ENCODE measurements around the gene YIF1A.
"Not testable (repeated sequence)": the region's sequence is repeated elsewhere in the genome, so short reads cannot be mapped to it uniquely, and the experiment has no call there.

The YIF1A gene

DNA sequence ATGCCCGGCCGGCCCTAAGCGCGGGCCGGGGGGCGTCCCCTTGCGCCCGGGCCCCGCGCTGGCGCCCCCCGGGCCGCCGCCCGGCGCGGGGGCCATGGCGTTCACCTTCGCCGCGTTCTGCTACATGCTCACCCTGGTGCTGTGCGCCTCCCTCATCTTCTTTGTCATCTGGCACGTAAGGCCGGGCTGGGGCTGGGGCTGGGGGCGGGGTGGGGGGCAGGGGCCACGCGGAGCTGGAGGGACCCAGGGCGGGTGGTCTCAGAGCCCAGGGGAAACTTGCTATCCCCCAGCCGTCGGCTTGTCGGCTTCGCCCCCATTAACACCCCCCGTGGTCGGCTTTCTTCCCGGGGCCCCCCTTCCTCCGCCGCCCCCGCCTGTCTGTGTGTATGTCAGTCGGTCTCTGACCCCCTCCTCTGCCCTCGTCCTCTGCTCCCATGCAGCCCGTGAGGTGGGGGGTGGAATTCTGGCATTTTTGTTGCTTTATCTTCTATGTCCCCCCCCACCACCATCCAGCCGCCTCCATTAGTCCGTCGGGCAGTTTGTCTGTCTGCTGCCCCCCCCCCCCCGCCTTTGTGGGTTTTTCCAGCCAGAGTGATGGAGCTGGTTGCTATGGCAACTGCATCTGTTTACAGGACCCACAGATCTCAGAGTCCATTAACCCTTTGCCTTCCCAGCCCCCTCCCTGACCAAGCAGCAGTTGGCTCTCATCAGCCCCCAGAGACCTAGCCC is 10.4 kb downstream of the YIF1A start:
- Histone ChIP-seq H3K4me3 (ENCODE audit: low read length in 2 of 2) (no peak overlapping the region), H3K27ac (ENCODE audit: low read depth in 2 of 2, low read length in 2 of 2) (no peak overlapping the region), H3K9ac (ENCODE audit: low read depth in 1 of 2, low read length in 2 of 2) (no peak overlapping the region), H3K4me1 (ENCODE audit: control insufficient read depth in 2 of 2, insufficient read depth in 2 of 2, low read length in 2 of 2) (peaks cover 8% of the 10 kb centered on the region in 2 donors), H3K9me3 (ENCODE audit: control insufficient read depth in 2 of 2, low read length in 2 of 2) (no peaks in the 10 kb centered on the region), H3K36me3 (ENCODE audit: control insufficient read depth in 2 of 2, insufficient read depth in 2 of 2, low read length in 2 of 2) (peaks cover 19 to 29% of the 10 kb centered on the region in 2 donors), H3K27me3 (ENCODE audit: control insufficient read depth in 2 of 2, insufficient read depth in 2 of 2, low read length in 2 of 2) (no peaks in the 10 kb centered on the region)

DNA sequence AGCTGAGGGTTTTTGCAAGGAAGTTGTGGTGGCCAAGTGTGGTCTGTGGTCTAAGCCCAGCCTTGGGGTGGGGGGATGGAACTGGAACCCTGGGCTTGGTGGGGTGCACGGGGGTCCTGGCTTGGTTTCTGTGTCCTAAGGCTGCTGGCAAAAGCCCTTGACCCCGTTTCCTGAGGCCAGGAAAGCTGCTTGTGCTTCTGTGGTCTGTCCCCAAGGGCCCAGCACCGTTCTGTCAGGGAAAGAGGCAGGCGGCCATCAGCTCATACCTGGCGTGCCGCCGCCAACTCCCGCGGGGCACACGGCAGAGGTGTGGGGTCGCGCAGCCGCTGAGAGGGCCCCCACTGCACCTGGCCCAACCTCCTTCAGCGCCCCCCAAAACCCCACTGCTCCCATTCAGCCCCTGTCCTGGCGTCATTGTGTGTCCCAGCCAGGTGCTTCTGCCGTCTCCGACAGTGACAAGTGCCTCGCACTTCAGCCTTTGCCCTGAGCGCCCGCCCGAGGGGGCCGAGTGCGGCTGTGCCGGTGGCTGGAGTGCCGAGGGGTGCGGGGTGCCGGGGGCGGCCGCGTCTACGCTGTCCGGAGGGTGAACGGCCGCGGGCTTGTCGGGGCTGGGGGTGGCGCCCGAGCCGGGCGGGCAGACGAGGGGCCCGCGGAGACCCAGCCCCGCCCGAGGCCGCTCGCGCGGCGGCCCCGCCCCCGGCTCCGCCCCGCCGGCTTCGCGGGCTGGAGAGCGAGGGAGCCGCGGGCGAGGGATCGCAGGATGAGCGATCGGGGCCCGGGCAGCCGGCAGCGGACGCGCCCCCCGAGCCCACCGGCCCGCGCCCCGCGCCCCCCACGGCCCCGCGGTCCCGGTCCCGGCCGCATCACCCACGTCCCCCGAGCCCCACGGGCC is 11.2 kb downstream of the YIF1A start, which contains the start of gene CNIH2:
CNIH2 (plus strand) TSS at position 705 of the 892 bp plus-strand sequence. CDS start 282 bp downstream, outside the sequence.
- peak within 1 kb of the TSS in 1 of 2 donors; percentile 30 for H3K4me3 ChIP-seq (ENCODE audit: low read length in 2 of 2)
- no peaks in the 10 kb centered on the region for H3K9me3 ChIP-seq (ENCODE audit: control insufficient read depth in 2 of 2, low read length in 2 of 2)
- H3K27ac ChIP-seq (ENCODE audit: low read depth in 2 of 2, low read length in 2 of 2): peak within 1 kb of the TSS in 1 of 2 donors; percentile 9
- H3K27me3 ChIP-seq (ENCODE audit: control insufficient read depth in 2 of 2, insufficient read depth in 2 of 2, low read length in 2 of 2): no peaks in the 10 kb centered on the region
- peak within 1 kb of the TSS in 1 of 2 donors; percentile 12 for H3K9ac ChIP-seq (ENCODE audit: low read depth in 1 of 2, low read length in 2 of 2)
- peaks cover 27 to 37% of the 10 kb centered on the region in 2 donors for H3K36me3 ChIP-seq (ENCODE audit: control insufficient read depth in 2 of 2, insufficient read depth in 2 of 2, low read length in 2 of 2)
- peaks cover 5 to 7% of the 10 kb centered on the region in 2 donors for H3K4me1 ChIP-seq (ENCODE audit: control insufficient read depth in 2 of 2, insufficient read depth in 2 of 2, low read length in 2 of 2)

DNA sequence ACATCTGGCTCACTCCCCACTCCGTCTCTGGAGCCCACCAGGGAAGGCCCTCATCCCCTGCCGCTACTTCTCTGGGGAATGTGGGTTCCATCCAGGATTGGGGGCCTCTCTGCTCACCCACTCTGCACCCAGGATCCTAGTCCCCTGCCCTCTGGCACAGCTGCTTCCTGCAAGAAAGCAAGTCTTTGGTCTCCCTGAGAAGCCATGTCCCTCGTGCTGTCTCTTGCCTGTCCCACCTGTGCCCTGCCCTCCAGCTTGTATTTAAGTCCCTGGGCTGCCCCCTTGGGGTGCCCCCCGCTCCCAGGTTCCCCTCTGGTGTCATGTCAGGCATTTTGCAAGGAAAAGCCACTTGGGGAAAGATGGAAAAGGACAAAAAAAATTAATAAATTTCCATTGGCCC is 11.9 kb downstream of the YIF1A start:
- not testable (repeated sequence) for H3K4me1 ChIP-seq (ENCODE audit: control insufficient read depth in 2 of 2, insufficient read depth in 2 of 2, low read length in 2 of 2); H3K4me3 ChIP-seq (ENCODE audit: low read length in 2 of 2); H3K9me3 ChIP-seq (ENCODE audit: control insufficient read depth in 2 of 2, low read length in 2 of 2); H3K27me3 ChIP-seq (ENCODE audit: control insufficient read depth in 2 of 2, insufficient read depth in 2 of 2, low read length in 2 of 2); H3K27ac ChIP-seq (ENCODE audit: low read depth in 2 of 2, low read length in 2 of 2); H3K9ac ChIP-seq (ENCODE audit: low read depth in 1 of 2, low read length in 2 of 2)
- peaks cover 34 to 44% of the 10 kb centered on the region in 2 donors for H3K36me3 ChIP-seq (ENCODE audit: control insufficient read depth in 2 of 2, insufficient read depth in 2 of 2, low read length in 2 of 2)

DNA sequence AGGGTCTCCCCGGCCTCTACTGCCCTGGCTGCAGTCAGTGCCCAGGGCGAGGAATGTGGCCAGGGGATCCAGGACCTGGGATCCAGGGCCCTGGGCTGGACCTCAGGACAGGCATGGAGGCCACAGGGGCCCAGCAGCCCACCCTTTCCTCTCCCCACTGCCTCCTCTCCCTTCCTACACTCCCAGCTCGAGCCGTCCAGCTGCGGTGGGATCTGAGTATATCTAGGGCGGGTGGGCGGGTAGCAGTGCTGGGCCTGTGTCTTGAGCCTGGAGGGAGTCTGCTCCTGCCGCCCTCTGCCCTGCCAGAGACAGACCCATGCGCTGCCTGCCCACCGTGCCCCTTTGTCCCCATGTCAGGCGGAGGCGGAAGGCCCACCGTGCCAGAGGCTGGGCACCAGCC is 12.3 kb downstream of the YIF1A start:
- not testable (repeated sequence) for H3K9me3 ChIP-seq (ENCODE audit: control insufficient read depth in 2 of 2, low read length in 2 of 2); H3K4me3 ChIP-seq (ENCODE audit: low read length in 2 of 2); H3K27ac ChIP-seq (ENCODE audit: low read depth in 2 of 2, low read length in 2 of 2); H3K27me3 ChIP-seq (ENCODE audit: control insufficient read depth in 2 of 2, insufficient read depth in 2 of 2, low read length in 2 of 2); H3K4me1 ChIP-seq (ENCODE audit: control insufficient read depth in 2 of 2, insufficient read depth in 2 of 2, low read length in 2 of 2); H3K9ac ChIP-seq (ENCODE audit: low read depth in 1 of 2, low read length in 2 of 2)
- peaks cover 38 to 48% of the 10 kb centered on the region in 2 donors for H3K36me3 ChIP-seq (ENCODE audit: control insufficient read depth in 2 of 2, insufficient read depth in 2 of 2, low read length in 2 of 2)

DNA sequence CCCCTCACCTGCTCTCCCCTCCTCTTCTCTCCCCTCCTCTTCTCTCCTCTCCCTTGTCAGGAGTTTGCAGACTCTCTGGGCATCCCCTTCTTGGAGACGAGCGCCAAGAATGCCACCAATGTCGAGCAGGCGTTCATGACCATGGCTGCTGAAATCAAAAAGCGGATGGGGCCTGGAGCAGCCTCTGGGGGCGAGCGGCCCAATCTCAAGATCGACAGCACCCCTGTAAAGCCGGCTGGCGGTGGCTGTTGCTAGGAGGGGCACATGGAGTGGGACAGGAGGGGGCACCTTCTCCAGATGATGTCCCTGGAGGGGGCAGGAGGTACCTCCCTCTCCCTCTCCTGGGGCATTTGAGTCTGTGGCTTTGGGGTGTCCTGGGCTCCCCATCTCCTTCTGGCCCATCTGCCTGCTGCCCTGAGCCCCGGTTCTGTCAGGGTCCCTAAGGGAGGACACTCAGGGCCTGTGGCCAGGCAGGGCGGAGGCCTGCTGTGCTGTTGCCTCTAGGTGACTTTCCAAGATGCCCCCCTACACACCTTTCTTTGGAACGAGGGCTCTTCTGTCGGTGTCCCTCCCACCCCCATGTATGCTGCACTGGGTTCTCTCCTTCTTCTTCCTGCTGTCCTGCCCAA is 12.8 kb downstream of the YIF1A start:
- H3K36me3 ChIP-seq (ENCODE audit: control insufficient read depth in 2 of 2, insufficient read depth in 2 of 2, low read length in 2 of 2): peaks cover 41 to 48% of the 10 kb centered on the region in 2 donors
- H3K4me1 ChIP-seq (ENCODE audit: control insufficient read depth in 2 of 2, insufficient read depth in 2 of 2, low read length in 2 of 2): peaks cover 0 to 4% of the 10 kb centered on the region in 2 donors
- no peaks in the 10 kb centered on the region for H3K9me3 ChIP-seq (ENCODE audit: control insufficient read depth in 2 of 2, low read length in 2 of 2)
- H3K27me3 ChIP-seq (ENCODE audit: control insufficient read depth in 2 of 2, insufficient read depth in 2 of 2, low read length in 2 of 2): no peaks in the 10 kb centered on the region
- no peak overlapping the region for H3K4me3 ChIP-seq (ENCODE audit: low read length in 2 of 2)
- no peak overlapping the region for H3K27ac ChIP-seq (ENCODE audit: low read depth in 2 of 2, low read length in 2 of 2)
- H3K9ac ChIP-seq (ENCODE audit: low read depth in 1 of 2, low read length in 2 of 2): no peak overlapping the region

DNA sequence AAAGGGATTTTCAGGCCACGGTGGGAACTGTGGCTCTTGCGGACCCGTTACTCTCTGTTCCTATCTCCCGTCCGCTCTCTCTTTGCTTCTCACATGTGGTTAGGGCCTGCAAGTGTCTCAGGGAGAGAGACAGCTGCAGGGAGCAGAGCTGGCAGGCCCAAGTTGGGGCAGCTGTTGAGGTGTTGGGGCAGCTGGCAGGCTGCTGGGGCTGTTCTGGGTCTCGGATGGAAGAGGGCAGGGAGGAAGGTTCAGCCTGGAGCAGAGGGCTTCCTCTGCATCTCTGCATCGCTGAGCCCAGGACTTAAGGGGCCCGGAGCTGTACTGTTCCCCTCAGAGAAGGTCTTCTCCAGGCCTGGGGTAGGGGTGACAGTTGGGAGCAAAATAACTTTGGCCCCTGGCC is 13.5 kb downstream of the YIF1A start:
- H3K27me3 ChIP-seq (ENCODE audit: control insufficient read depth in 2 of 2, insufficient read depth in 2 of 2, low read length in 2 of 2): no peaks in the 10 kb centered on the region
- H3K36me3 ChIP-seq (ENCODE audit: control insufficient read depth in 2 of 2, insufficient read depth in 2 of 2, low read length in 2 of 2): peaks cover 41 to 48% of the 10 kb centered on the region in 2 donors
- peaks cover 0 to 4% of the 10 kb centered on the region in 2 donors for H3K4me1 ChIP-seq (ENCODE audit: control insufficient read depth in 2 of 2, insufficient read depth in 2 of 2, low read length in 2 of 2)
- H3K9ac ChIP-seq (ENCODE audit: low read depth in 1 of 2, low read length in 2 of 2): no peak overlapping the region
- H3K4me3 ChIP-seq (ENCODE audit: low read length in 2 of 2): no peak overlapping the region
- no peaks in the 10 kb centered on the region for H3K9me3 ChIP-seq (ENCODE audit: control insufficient read depth in 2 of 2, low read length in 2 of 2)
- no peak overlapping the region for H3K27ac ChIP-seq (ENCODE audit: low read depth in 2 of 2, low read length in 2 of 2)

DNA sequence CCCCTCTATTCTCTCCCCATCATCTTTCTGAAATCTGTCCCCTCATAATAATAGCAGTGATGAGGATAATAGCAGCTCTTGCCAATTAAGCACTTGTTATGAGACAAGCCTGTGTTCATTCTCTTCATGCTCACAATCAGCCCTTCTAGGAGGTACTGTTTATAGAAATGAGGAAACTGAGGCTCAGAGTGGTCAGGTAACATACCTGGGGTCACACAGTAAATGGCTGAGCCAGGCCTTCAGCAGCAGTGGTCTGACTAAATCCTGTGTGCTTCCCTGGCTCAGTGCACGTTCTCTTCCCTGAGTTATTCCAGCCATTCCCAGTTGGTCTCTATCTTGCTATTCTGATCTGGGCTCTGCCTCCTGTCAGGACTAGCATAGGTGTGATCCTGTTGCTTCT is 14.7 kb downstream of the YIF1A start:
- Histone ChIP-seq H3K36me3 (ENCODE audit: control insufficient read depth in 2 of 2, insufficient read depth in 2 of 2, low read length in 2 of 2) (peaks cover 41 to 48% of the 10 kb centered on the region in 2 donors), H3K4me3 (ENCODE audit: low read length in 2 of 2) (no peak overlapping the region), H3K27me3 (ENCODE audit: control insufficient read depth in 2 of 2, insufficient read depth in 2 of 2, low read length in 2 of 2) (no peaks in the 10 kb centered on the region), H3K9me3 (ENCODE audit: control insufficient read depth in 2 of 2, low read length in 2 of 2) (no peaks in the 10 kb centered on the region), H3K9ac (ENCODE audit: low read depth in 1 of 2, low read length in 2 of 2) (no peak overlapping the region), H3K4me1 (ENCODE audit: control insufficient read depth in 2 of 2, insufficient read depth in 2 of 2, low read length in 2 of 2) (peaks cover 8 to 12% of the 10 kb centered on the region in 2 donors), H3K27ac (ENCODE audit: low read depth in 2 of 2, low read length in 2 of 2) (no peak overlapping the region)

DNA sequence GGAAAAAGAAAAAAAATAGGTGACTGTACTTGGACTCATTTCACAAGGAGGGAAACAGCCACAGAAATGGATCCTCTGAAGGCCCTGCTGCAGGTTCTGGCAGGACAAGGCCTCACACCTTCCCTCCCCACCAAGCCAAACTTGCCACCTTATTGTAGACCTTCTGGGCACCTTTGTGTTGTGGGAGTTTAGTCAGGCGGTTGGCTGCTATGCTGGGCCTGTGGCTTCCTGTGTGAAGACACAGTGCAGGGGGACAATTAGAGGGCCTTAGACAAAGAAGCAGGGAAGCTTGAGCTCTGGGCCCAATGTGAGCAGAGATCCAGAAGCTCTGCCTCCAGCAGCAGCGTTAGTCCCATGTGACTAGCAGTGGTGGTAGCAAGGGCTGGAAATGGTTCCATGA is 16.3 kb downstream of the YIF1A start:
- H3K4me1 ChIP-seq (ENCODE audit: control insufficient read depth in 2 of 2, insufficient read depth in 2 of 2, low read length in 2 of 2): peaks cover 10 to 16% of the 10 kb centered on the region in 2 donors
- H3K36me3 ChIP-seq (ENCODE audit: control insufficient read depth in 2 of 2, insufficient read depth in 2 of 2, low read length in 2 of 2): peaks cover 41 to 48% of the 10 kb centered on the region in 2 donors
- no peak overlapping the region for H3K4me3 ChIP-seq (ENCODE audit: low read length in 2 of 2)

DNA sequence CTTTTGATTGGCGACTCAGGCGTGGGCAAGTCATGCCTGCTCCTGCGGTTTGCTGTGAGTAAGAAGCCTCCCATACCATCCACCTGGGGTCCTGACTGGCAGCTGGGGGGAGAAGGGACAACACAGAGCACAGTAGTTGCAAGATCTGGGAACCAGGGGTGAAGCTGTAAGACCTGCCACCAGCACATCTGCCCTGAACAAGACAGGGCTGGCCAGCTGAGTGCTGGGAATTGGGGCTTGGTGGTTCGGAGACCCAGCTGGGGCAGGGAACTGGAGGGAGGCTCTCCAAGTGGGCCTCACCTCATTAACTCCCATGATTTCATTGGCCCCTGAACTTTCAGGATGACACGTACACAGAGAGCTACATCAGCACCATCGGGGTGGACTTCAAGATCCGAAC is 17.1 kb downstream of the YIF1A start:
- no peak overlapping the region for H3K27ac ChIP-seq (ENCODE audit: low read depth in 2 of 2, low read length in 2 of 2)
- H3K27me3 ChIP-seq (ENCODE audit: control insufficient read depth in 2 of 2, insufficient read depth in 2 of 2, low read length in 2 of 2): no peaks in the 10 kb centered on the region
- H3K36me3 ChIP-seq (ENCODE audit: control insufficient read depth in 2 of 2, insufficient read depth in 2 of 2, low read length in 2 of 2): peaks cover 41 to 48% of the 10 kb centered on the region in 2 donors
- H3K9ac ChIP-seq (ENCODE audit: low read depth in 1 of 2, low read length in 2 of 2): no peak overlapping the region
- H3K4me1 ChIP-seq (ENCODE audit: control insufficient read depth in 2 of 2, insufficient read depth in 2 of 2, low read length in 2 of 2): peaks cover 15% of the 10 kb centered on the region in 2 donors
- H3K9me3 ChIP-seq (ENCODE audit: control insufficient read depth in 2 of 2, low read length in 2 of 2): no peaks in the 10 kb centered on the region
- H3K4me3 ChIP-seq (ENCODE audit: low read length in 2 of 2): no peak overlapping the region

More for the DNA sequence above, 16.3 kb downstream of the YIF1A start:
- H3K27me3 ChIP-seq (ENCODE audit: control insufficient read depth in 2 of 2, insufficient read depth in 2 of 2, low read length in 2 of 2): no peaks in the 10 kb centered on the region
- H3K9ac ChIP-seq (ENCODE audit: low read depth in 1 of 2, low read length in 2 of 2): no peak overlapping the region
- H3K9me3 ChIP-seq (ENCODE audit: control insufficient read depth in 2 of 2, low read length in 2 of 2): no peaks in the 10 kb centered on the region
- no peak overlapping the region for H3K27ac ChIP-seq (ENCODE audit: low read depth in 2 of 2, low read length in 2 of 2)
